Subcutaneous abdominal adipose tissue (tissue), 5 donors: ENCODE data around the gene SNTG2.

Experiments
- H3K27ac ChIP-seq: one replicate; pipeline ENCODE4 v1.7.0; 2013; ENCODE audit warnings: low read depth, mild to moderate bottlenecking, inconsistent platforms, low read length, moderate library complexity
- H3K27me3 ChIP-seq, 5 donors: one replicate each; pipeline ENCODE4 v1.7.0; 2013; ENCODE audit warnings: low read length in 5 of 5, inconsistent platforms in 1 of 5; ENCODE audit not compliant: control insufficient read depth in 5 of 5, insufficient read depth in 4 of 5
- H3K36me3 ChIP-seq, 5 donors: one replicate each; pipeline ENCODE4 v1.7.0; 2013; ENCODE audit warnings: low read length in 5 of 5; ENCODE audit not compliant: control insufficient read depth in 5 of 5, insufficient read depth in 5 of 5
- H3K4me1 ChIP-seq, 5 donors: one replicate each; pipeline ENCODE4 v1.7.0; 2013; ENCODE audit warnings: low read length in 5 of 5, mild to moderate bottlenecking in 3 of 5, moderate library complexity in 1 of 5; ENCODE audit not compliant: control insufficient read depth in 5 of 5, insufficient read depth in 5 of 5
- H3K4me3 ChIP-seq, 5 donors: one replicate each; pipeline ENCODE4 v1.7.0; 2013; ENCODE audit warnings: low read length in 5 of 5, low read depth in 1 of 5
- H3K9ac ChIP-seq, 5 donors: one replicate each; pipeline ENCODE4 v1.7.0; 2013; ENCODE audit warnings: low read length in 5 of 5, mild to moderate bottlenecking in 4 of 5, moderate library complexity in 3 of 5
- H3K9me3 ChIP-seq, 5 donors: one replicate each; pipeline ENCODE4 v1.7.0; 2013; ENCODE audit warnings: low read length in 5 of 5; ENCODE audit not compliant: control insufficient read depth in 5 of 5
- donor health status: healthy.
- donor health status: healthy.
- donor health status: healthy.
- donor health status: healthy.
- donor health status: healthy.

Gene SNTG2

GRCh38 chr2:1246991-1247390, 296.3 kb downstream of the SNTG2 start:
- no peak overlapping the region for H3K27ac ChIP-seq
- H3K9me3 ChIP-seq: no peaks in the 10 kb centered on the region
- no peaks in the 10 kb centered on the region for H3K36me3 ChIP-seq
- H3K4me1 ChIP-seq: peaks cover 0 to 7% (median 0%) of the 10 kb centered on the region in 5 donors
- H3K4me3 ChIP-seq: no peak overlapping the region
- no peak overlapping the region for H3K9ac ChIP-seq
- no peaks in the 10 kb centered on the region for H3K27me3 ChIP-seq

- no peaks in the 10 kb centered on the region for H3K9me3 ChIP-seq
- no peaks in the 10 kb centered on the region for H3K36me3 ChIP-seq
Observed at GRCh38 chr2:1248187-1248586, 297.5 kb downstream of the SNTG2 start.

GRCh38 chr2:1249897-1250687, 299.4 kb downstream of the SNTG2 start:
- H3K27me3 ChIP-seq: no peaks in the 10 kb centered on the region
- peaks cover 0 to 7% (median 0%) of the 10 kb centered on the region in 5 donors for H3K4me1 ChIP-seq
- H3K27ac ChIP-seq: no peak overlapping the region
- H3K36me3 ChIP-seq: no peaks in the 10 kb centered on the region
- H3K9me3 ChIP-seq: no peaks in the 10 kb centered on the region
- H3K4me3 ChIP-seq: no peak overlapping the region
- H3K9ac ChIP-seq: no peak overlapping the region

More at GRCh38 chr2:1248187-1248586, 297.5 kb downstream of the SNTG2 start:
- no peak overlapping the region for H3K4me3 ChIP-seq
- H3K27me3 ChIP-seq: no peaks in the 10 kb centered on the region
- H3K27ac ChIP-seq: no peak overlapping the region
- no peak overlapping the region for H3K9ac ChIP-seq
- peaks cover 0 to 7% (median 0%) of the 10 kb centered on the region in 5 donors for H3K4me1 ChIP-seq

- no peaks in the 10 kb centered on the region for H3K36me3 ChIP-seq
- no peak overlapping the region for H3K9ac ChIP-seq
- peaks cover 0 to 7% (median 0%) of the 10 kb centered on the region in 5 donors for H3K4me1 ChIP-seq
- H3K27me3 ChIP-seq: no peaks in the 10 kb centered on the region
- no peaks in the 10 kb centered on the region for H3K9me3 ChIP-seq
- H3K27ac ChIP-seq: no peak overlapping the region
- no peak overlapping the region for H3K4me3 ChIP-seq
Observed at GRCh38 chr2:1251520-1251919, 300.9 kb downstream of the SNTG2 start.

GRCh38 chr2:1253629-1254028, 303.0 kb downstream of the SNTG2 start:
- H3K27ac ChIP-seq: no peak overlapping the region
- H3K36me3 ChIP-seq: no peaks in the 10 kb centered on the region
- H3K4me1 ChIP-seq: peaks cover 0 to 7% (median 0%) of the 10 kb centered on the region in 5 donors
- H3K4me3 ChIP-seq: no peak overlapping the region
- H3K9ac ChIP-seq: no peak overlapping the region
- H3K9me3 ChIP-seq: no peaks in the 10 kb centered on the region
- no peaks in the 10 kb centered on the region for H3K27me3 ChIP-seq

GRCh38 chr2:1254662-1255343, 304.2 kb downstream of the SNTG2 start:
- Histone ChIP-seq H3K4me1 (peaks cover 0 to 5% (median 0%) of the 10 kb centered on the region in 5 donors), H3K9ac (no peak overlapping the region), H3K4me3 (no peak overlapping the region), H3K27ac (no peak overlapping the region), H3K9me3 (no peaks in the 10 kb centered on the region), H3K36me3 (no peaks in the 10 kb centered on the region), H3K27me3 (no peaks in the 10 kb centered on the region)

GRCh38 chr2:1256632-1257324, 306.1 kb downstream of the SNTG2 start:
- no peaks in the 10 kb centered on the region for H3K36me3 ChIP-seq
- no peak overlapping the region for H3K27ac ChIP-seq
- H3K9me3 ChIP-seq: no peaks in the 10 kb centered on the region
- no peaks in the 10 kb centered on the region for H3K4me1 ChIP-seq
- H3K27me3 ChIP-seq: no peaks in the 10 kb centered on the region
- H3K9ac ChIP-seq: no peak overlapping the region
- no peak overlapping the region for H3K4me3 ChIP-seq

GRCh38 chr2:1257334-1257733, 306.7 kb downstream of the SNTG2 start:
- Histone ChIP-seq H3K9me3 (no peaks in the 10 kb centered on the region), H3K27me3 (no peaks in the 10 kb centered on the region), H3K4me3 (no peak overlapping the region), H3K9ac (no peak overlapping the region), H3K4me1 (no peaks in the 10 kb centered on the region), H3K36me3 (no peaks in the 10 kb centered on the region), H3K27ac (no peak overlapping the region)

- Histone ChIP-seq H3K4me1 (no peaks in the 10 kb centered on the region), H3K9ac (no peak overlapping the region)
Observed at GRCh38 chr2:1259746-1260145, 309.1 kb downstream of the SNTG2 start.

GRCh38 chr2:1262609-1263008, 312.0 kb downstream of the SNTG2 start:
- Histone ChIP-seq H3K27me3 (no peaks in the 10 kb centered on the region), H3K9me3 (no peaks in the 10 kb centered on the region), H3K4me1 (no peaks in the 10 kb centered on the region), H3K4me3 (no peak overlapping the region), H3K9ac (no peak overlapping the region), H3K36me3 (no peaks in the 10 kb centered on the region), H3K27ac (no peak overlapping the region)

More at GRCh38 chr2:1259746-1260145, 309.1 kb downstream of the SNTG2 start:
- H3K36me3 ChIP-seq: no peaks in the 10 kb centered on the region
- no peaks in the 10 kb centered on the region for H3K9me3 ChIP-seq
- H3K27me3 ChIP-seq: no peaks in the 10 kb centered on the region
- no peak overlapping the region for H3K4me3 ChIP-seq
- H3K27ac ChIP-seq: no peak overlapping the region
